ENCODE results near the gene ZNF777.

DNA sequence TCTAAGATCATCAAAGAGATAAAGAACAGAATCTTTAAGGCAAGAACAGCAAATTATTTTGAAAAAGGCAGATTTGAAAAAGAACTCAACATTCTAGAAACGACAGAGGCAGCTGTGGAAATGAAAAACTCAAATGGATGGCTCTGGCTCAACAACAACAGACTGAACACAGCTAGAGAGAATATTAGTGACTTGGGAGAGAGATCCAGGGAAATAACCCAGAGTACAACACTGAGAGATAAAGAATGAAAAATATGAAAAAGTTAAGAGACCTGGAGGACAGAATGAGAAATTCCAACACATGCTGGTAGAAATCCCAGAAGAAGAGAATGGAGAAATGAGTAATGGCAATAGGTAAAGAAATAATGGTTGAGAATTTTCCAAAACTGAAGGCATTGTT, 17.9 kb upstream of the ZNF777 start:
- TF ChIP-seq, protein P1, sequence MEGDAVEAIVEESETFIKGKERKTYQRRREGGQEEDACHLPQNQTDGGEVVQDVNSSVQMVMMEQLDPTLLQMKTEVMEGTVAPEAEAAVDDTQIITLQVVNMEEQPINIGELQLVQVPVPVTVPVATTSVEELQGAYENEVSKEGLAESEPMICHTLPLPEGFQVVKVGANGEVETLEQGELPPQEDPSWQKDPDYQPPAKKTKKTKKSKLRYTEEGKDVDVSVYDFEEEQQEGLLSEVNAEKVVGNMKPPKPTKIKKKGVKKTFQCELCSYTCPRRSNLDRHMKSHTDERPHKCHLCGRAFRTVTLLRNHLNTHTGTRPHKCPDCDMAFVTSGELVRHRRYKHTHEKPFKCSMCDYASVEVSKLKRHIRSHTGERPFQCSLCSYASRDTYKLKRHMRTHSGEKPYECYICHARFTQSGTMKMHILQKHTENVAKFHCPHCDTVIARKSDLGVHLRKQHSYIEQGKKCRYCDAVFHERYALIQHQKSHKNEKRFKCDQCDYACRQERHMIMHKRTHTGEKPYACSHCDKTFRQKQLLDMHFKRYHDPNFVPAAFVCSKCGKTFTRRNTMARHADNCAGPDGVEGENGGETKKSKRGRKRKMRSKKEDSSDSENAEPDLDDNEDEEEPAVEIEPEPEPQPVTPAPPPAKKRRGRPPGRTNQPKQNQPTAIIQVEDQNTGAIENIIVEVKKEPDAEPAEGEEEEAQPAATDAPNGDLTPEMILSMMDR (IDR thresholded peaks at IDR 0.05; ENCODE audit: low read depth, low read length): no peak
- no peak for TF ChIP-seq EZH2phosphoT487 (IDR thresholded peaks at IDR 0.05; ENCODE audit: low read depth)

Measured in OCI-LY3 (cell line).